Caco-2 (cell line): ENCODE results near the gene CTIF. TPM values are rescaled to one million over a fixed set of nuclear protein-coding genes. Genes with fewer than 3 reads are reported as not detected.

Source experiments
- BruUV-seq: library from RNA; stranded (reverse); fragments of 400-500 nt; replicated peaks from 2 replicates; lab custom pipeline; 2021; lab: Mats Ljungman, UMichigan
- CTCF ChIA-PET: fragments of 300-600 bp; sonication (Branson Sonifier 250); formaldehyde crosslinking; loops from one replicate; lab custom pipeline; 2022; ENCODE audit warnings: antibody characterized with exemption; lab: Charles Lee
- POLR2A ChIA-PET: fragments of 300-600 bp; sonication (Branson Sonifier 250); formaldehyde crosslinking; loops from one replicate; lab custom pipeline; 2022; ENCODE audit warnings: antibody characterized with exemption; lab: Charles Lee
- DNase-seq, 2 experiments: peaks; one replicate each; pipeline versions ENCODE4 v3.0.0 to v3.0.0-alpha.2; 2020 to 2022
- H3K27me3 ChIP-seq: replicated peaks from 2 replicates; pipeline ENCODE4 v1.6.0; 2011; ENCODE audit warnings: low read length; ENCODE audit not compliant: control insufficient read depth, insufficient read depth
- H3K36me3 ChIP-seq: 2 replicates; pipeline ENCODE4 v1.5.1; 2011; ENCODE audit warnings: low read length; ENCODE audit not compliant: control insufficient read depth, insufficient read depth
- H3K4me1 ChIP-seq: fragments of 250-450 bp; sonication (Bioruptor Pico); 2 replicates; pipeline ENCODE4 v1.5.1; 2020; ENCODE audit warnings: mild to moderate bottlenecking
- H3K4me3 ChIP-seq: 2 replicates; pipeline ENCODE4 v1.5.1; 2011; ENCODE audit warnings: low read depth, mild to moderate bottlenecking, control low read depth, low read length
- H3K9me3 ChIP-seq: fragments of 250-450 bp; sonication (Bioruptor Pico); 2 replicates; pipeline ENCODE4 v1.5.1; 2020; ENCODE audit warnings: mild to moderate bottlenecking, moderate library complexity
- H3K27ac Mint-ChIP-seq: one replicate; pipeline ENCODE4 v1.8.0; 2022; ENCODE audit warnings: mixed read lengths; ENCODE audit not compliant: unreplicated experiment
- H3K27me3 Mint-ChIP-seq: one replicate; pipeline ENCODE4 v1.8.0; 2022; ENCODE audit warnings: mixed read lengths; ENCODE audit not compliant: insufficient read depth, unreplicated experiment
- H3K36me3 Mint-ChIP-seq: one replicate; pipeline ENCODE4 v1.8.0; 2022; ENCODE audit warnings: mild to moderate bottlenecking, mixed read lengths; ENCODE audit not compliant: insufficient read depth, unreplicated experiment
- H3K4me1 Mint-ChIP-seq: one replicate; pipeline ENCODE4 v1.8.0; 2022; ENCODE audit warnings: low read depth, mixed read lengths; ENCODE audit not compliant: unreplicated experiment
- H3K4me3 Mint-ChIP-seq: one replicate; pipeline ENCODE4 v1.8.0; 2022; ENCODE audit warnings: mild to moderate bottlenecking, moderate library complexity, mixed read lengths; ENCODE audit not compliant: unreplicated experiment
- H3K9me3 Mint-ChIP-seq: one replicate; pipeline ENCODE4 v1.8.0; 2022; ENCODE audit warnings: mixed read lengths; ENCODE audit not compliant: unreplicated experiment
- CTCF ChIP-seq, 2 experiments: fragments of 200-600 bp in 1 of 2; IDR thresholded peaks; 1 replicate in 1 of 2; 2 replicates in 1 of 2; pipeline versions ENCODE4 v1.5.1 to v1.8.0; 2011 to 2022; ENCODE audit warnings: antibody characterized with exemption in 1 of 2, control low read depth in 1 of 2, inconsistent platforms in 1 of 2, low read depth in 1 of 2, low read length in 1 of 2, mild to moderate bottlenecking in 1 of 2, moderate library complexity in 1 of 2; ENCODE audit not compliant: insufficient read depth in 1 of 2, severe bottlenecking in 1 of 2, unreplicated experiment in 1 of 2
- intact Hi-C: fragments of 100-400 bp; cut with micrococcal nuclease; formaldehyde crosslinking; loops from one replicate; pipeline ENCODE4 v1.10.0; 2022; ENCODE audit not compliant: unreplicated experiment
- total RNA-seq: library from RNA; stranded (reverse); gene quantifications from 2 replicates; pipeline ENCODE4 v1.2.3, GENCODE V29; 2022

CTIF gene
- total RNA-seq, 1 experiment from 2014 or later = 19.9 TPM

GRCh38 chr18:48700446-48700845 lies 161.6 kb downstream of the CTIF start:
- Mint-ChIP-seq H3K9me3 (no peaks in the 10 kb centered on the region), H3K27ac (no peak overlapping the region), H3K4me3 (no peak overlapping the region), H3K27me3 (no peaks in the 10 kb centered on the region), H3K4me1 (no peaks in the 10 kb centered on the region), H3K36me3 (no peaks in the 10 kb centered on the region)
- H3K36me3 ChIP-seq = no peaks in the 10 kb centered on the region
- intact Hi-C loops = no loop called here
- CTCF ChIA-PET = no interaction called here
- TF ChIP-seq CTCF (IDR thresholded peaks at IDR 0.05; ENCODE audit: insufficient read depth in 1 of 2, low read depth in 1 of 2, low read length in 1 of 2, severe bottlenecking in 1 of 2, unreplicated experiment in 1 of 2) = no peak
- no peaks in the 10 kb centered on the region for H3K4me1 ChIP-seq
- no TSS peak for BruUV-seq
- DNase-seq = no peak
- POLR2A ChIA-PET = no interaction called here
- no peaks in the 10 kb centered on the region for H3K9me3 ChIP-seq
- no peak overlapping the region for H3K4me3 ChIP-seq
- no peaks in the 10 kb centered on the region for H3K27me3 ChIP-seq

GRCh38 chr18:48702346-48703027 lies 163.7 kb downstream of the CTIF start:
- ChIA-PET POLR2A (no interaction called here), CTCF (no interaction called here)
- no peaks in the 10 kb centered on the region for H3K9me3 Mint-ChIP-seq
- H3K36me3 ChIP-seq = no peaks in the 10 kb centered on the region
- H3K27me3 ChIP-seq = no peaks in the 10 kb centered on the region
- H3K4me3 Mint-ChIP-seq = no peak overlapping the region
- intact Hi-C loops = no loop called here
- no peaks in the 10 kb centered on the region for H3K4me1 ChIP-seq
- no peak for DNase-seq
- no peaks in the 10 kb centered on the region for H3K4me1 Mint-ChIP-seq
- H3K27ac Mint-ChIP-seq = no peak overlapping the region
- H3K36me3 Mint-ChIP-seq = no peaks in the 10 kb centered on the region
- no TSS peak for BruUV-seq
- no peaks in the 10 kb centered on the region for H3K9me3 ChIP-seq
- H3K27me3 Mint-ChIP-seq = no peaks in the 10 kb centered on the region
- no peak overlapping the region for H3K4me3 ChIP-seq
- no peak for TF ChIP-seq CTCF (IDR thresholded peaks at IDR 0.05; ENCODE audit: insufficient read depth in 1 of 2, low read depth in 1 of 2, low read length in 1 of 2, severe bottlenecking in 1 of 2, unreplicated experiment in 1 of 2)

GRCh38 chr18:48703028-48703386 lies 164.2 kb downstream of the CTIF start:
- Mint-ChIP-seq H3K27ac (no peak overlapping the region), H3K9me3 (no peaks in the 10 kb centered on the region), H3K36me3 (no peaks in the 10 kb centered on the region), H3K4me1 (no peaks in the 10 kb centered on the region), H3K27me3 (no peaks in the 10 kb centered on the region), H3K4me3 (no peak overlapping the region)
- intact Hi-C loops = no loop called here
- no peak for TF ChIP-seq CTCF (IDR thresholded peaks at IDR 0.05; ENCODE audit: insufficient read depth in 1 of 2, low read depth in 1 of 2, low read length in 1 of 2, severe bottlenecking in 1 of 2, unreplicated experiment in 1 of 2)
- POLR2A ChIA-PET = no interaction called here
- Histone ChIP-seq H3K9me3 (no peaks in the 10 kb centered on the region), H3K4me1 (no peaks in the 10 kb centered on the region), H3K4me3 (no peak overlapping the region), H3K27me3 (no peaks in the 10 kb centered on the region), H3K36me3 (no peaks in the 10 kb centered on the region)
- no TSS peak for BruUV-seq
- CTCF ChIA-PET = no interaction called here
- no peak for DNase-seq
